Stimulated activated naive CD4-positive, alpha-beta T cell treated with Interleukin-2 at 50 U/mL for 16 hours (primary cell): ENCODE results near the gene NOD2.
A peak's percentile ranks its signal among the peaks of the same experiment; 100 is the strongest.

Source experiments
- DNase-seq: peaks from one replicate; lab custom pipeline; 2025; lab: John Stamatoyannopoulos, UW

Gene NOD2

DNA sequence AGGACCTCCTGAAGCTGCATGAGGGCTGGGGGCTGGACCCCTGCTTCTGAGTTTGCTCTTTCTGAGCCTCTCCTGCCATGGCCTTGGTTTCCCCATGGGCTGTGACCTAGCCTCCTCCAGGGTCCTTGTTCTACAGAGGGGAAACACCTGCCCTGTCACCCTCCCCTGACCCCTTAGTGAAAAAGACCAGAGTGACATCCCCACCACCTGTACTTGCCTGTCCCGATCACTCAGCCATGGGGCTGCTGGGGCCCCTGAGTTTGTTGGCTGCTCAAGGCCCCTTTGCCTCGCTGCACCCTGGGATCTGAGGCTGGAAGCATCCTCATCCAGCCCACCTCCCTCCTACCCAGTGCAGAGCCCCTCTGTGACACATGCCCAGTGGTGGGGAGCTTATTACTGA is 800 bp downstream of the NOD2 start:
- no peak for DNase-seq

DNA sequence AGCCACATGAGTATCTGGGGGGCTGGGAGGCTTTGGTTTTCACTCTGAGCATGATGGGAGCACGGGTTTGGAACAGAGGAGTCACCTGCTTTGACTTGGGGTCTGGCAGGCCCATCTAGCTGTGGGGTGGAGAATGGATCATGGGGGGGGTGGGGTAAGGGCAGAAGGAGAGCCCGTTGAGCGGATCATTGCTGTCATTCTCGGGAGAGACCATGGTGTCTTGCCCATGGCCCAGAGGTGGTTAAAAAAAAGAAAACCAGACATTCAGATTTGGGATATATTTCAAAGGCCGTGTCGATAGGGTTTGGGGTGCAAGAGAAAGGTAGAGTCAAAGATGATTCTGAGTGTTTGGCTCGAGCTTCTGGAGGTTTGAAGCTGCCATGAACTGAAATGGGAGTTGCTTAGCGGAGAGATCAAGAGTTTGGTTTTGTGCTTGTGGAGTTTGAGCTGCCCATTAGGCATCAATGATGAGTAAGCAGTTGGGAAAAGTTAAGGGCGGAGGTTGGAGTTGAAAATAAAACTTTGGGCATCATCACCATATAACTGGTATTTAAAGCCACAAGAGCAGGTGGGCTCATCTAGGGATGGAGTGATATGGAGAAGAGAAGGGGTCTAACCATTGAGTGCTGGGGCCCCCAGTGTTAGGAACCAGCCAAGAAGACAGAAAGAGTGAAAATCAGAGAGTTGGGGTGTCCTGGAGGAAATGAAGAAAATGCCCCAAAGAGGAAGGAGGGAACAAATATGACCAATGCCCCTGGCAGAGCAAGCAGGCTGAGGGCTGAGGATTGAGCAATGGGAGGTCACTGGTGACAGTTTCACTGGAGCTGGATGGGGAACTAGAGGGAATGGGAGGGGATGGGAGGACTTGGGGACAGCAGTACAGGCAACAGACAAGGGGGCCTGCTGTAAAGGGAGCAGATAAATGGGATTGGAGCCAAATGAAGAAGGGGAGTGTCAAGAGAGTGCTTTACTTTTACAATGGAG is 1.9 kb downstream of the NOD2 start:
- no peak for DNase-seq

DNA sequence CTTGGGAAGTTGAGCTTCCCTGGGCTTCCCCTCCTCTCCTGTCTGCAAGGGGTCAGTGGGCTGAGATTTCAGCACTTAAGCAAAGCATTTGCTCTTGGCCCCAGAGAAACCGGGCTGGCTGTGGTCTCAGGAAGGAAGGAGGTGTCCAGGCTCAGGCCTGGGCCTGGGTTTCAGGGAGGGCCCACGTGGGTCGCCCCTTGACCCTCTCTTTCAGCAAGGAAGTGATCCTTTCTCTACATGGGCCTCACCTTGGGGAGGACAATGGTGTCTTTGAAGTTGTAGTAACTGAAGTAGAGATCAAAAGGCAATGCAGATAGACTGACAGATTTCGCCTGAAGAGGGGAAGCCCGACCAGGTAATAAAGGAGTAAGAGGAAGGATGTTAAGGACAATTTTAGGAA is 2.7 kb downstream of the NOD2 start:
- DNase-seq = no peak

DNA sequence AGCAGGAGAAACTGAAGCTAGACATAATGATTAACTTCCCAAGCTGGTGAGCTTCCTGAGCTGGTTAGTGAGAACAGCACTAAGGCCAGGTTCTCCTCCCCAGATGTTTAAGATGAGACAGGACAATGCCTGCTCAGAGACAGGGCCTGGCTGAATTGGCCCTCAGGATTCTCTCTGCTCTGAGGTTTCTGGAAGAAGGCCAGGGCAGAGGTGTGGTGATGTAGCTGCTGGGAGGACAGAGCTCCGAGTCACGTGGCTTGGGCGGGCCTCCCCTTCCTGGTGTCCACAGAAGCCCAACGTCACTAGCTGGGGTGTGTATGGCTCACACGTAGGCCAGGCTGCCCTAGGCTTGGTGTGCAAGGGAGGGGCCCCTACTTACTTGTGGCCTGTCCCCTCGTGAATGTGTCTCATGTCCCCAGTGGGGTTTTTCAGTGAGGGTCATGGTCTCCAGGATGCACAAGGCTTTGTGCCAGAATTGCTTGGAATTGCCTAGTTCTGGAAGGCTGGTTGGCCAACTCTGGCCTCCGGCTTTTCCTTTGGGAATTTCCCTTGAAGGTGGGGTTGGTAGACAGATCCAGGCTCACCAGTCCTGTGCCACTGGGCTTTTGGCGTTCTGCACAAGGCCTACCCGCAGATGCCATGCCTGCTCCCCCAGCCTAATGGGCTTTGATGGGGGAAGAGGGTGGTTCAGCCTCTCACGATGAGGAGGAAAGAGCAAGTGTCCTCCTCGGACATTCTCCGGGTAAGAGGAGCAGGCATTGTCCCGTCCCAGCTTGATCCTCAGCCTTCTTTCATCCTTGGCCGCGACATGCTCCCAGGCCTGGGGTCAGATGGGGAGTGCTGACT is 3.4 kb downstream of the NOD2 start:
- peak; percentile 61 for DNase-seq

DNA sequence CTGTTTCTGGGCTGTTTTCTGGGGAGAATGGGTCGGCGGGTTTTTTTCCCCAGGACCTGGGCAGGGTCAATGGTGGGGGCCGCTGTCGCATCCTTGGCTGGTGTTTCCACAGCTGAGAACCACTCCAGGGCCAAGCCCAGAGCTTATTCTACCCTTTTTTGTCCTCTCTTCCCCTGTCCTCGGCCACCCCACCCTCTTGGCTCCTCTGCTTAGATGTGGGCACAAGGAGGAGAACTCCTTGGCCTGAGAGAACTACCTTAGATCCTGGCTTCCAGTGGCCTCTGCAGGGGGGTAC is 4.0 kb downstream of the NOD2 start:
- no peak for DNase-seq

DNA sequence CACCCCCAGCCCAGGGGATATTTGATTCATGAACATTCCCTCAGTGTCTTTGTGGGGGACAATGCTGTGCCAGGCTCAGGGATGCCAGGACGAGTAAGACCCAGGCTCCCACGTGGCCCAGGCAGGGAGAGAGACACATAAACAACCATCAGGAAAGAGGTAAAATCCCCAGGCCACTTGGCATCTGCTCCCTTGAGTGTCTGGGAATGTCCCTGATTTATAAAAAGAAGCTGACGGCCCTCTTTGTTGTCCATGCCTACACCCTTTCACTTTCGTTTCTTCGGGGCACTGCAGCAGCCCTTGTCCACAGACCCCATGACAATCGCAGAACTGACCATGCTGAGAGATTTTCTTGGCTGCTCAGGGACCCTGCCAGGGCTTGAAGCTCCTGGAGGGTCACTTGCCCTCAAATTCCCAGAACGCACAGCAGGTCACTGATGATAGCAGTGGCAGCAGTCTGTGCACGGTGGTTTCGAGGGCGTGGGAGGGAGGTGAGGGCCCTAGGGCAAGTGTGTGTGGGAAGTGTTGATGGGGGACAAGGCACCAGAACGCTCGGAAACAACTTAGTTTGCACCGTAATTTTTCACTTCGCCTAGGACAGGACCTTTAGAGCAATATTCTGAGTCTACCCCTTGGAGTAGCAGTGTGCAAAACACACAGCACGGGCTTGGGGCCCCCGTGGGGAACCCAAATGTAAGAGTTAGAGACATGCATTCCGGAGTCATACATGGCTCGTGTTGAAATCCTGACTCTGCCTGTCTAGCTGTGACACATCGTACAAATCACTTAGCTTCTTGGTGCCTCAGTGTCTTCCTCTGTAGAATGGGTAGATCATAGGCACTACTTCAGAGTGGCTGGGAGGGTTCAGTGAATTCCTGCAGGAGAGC is 4.7 kb downstream of the NOD2 start:
- DNase-seq = peak; percentile 76

DNA sequence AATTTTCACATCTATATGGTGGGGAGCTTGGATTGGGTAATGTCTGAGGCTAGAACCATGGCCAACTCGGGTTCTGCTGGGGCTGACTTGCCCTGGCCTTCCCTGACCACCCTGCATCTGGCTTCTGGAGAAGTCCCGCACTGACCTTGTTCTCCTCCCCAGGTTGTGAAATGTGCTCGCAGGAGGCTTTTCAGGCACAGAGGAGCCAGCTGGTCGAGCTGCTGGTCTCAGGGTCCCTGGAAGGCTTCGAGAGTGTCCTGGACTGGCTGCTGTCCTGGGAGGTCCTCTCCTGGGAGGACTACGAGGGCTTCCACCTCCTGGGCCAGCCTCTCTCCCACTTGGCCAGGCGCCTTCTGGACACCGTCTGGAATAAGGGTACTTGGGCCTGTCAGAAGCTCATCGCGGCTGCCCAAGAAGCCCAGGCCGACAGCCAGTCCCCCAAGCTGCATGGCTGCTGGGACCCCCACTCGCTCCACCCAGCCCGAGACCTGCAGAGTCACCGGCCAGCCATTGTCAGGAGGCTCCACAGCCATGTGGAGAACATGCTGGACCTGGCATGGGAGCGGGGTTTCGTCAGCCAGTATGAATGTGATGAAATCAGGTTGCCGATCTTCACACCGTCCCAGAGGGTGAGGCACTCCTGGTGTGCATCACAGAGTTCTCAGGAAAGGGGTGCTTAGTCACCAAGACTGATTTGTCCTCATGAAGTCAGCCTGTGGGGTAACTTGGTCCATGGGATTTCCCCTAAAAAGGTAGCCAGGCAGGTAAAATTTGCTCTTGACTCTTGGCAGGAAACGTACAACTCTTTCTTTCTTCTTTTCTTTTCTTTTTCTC is 6.1 kb downstream of the NOD2 start:
- peak; percentile 71 for DNase-seq

DNA sequence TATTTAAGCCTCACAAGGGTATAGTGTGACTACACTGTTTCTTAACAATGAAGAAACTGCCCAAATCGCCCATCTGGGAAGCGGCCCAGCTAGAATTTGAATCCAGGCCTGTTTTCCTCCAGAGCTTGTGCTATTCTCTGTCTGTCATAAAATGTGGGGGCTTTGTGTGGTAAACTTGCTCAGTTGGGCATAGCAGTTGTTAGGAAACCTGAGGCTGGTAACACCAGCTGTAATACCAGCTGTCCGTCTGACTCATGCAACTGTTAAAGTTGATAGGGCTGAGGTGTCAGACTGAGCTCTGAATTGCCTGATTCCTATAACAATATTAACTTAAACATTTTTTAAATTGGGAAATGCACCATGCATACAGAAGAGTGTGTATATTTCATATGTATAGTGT is 9.3 kb downstream of the NOD2 start:
- DNase-seq = no peak

DNA sequence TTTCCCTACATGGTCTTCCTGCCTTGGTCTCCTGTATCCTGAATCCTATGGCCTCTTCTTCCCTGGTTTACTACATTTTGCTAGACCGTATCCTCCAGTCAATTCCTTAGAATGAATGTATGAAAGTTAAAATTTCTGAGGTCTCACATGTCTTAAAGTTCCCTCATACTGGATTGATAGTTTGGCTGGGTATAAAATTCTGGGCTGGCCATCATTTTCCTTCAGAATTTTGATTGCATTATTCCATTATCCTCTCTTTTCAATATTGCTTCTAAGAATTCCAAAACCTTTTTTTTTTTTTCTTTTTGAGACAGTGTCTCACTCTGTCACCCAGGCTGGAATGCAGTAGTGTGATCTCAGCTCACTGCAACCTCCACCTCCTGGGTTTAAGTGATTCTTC is 10.8 kb downstream of the NOD2 start:
- no peak for DNase-seq

DNA sequence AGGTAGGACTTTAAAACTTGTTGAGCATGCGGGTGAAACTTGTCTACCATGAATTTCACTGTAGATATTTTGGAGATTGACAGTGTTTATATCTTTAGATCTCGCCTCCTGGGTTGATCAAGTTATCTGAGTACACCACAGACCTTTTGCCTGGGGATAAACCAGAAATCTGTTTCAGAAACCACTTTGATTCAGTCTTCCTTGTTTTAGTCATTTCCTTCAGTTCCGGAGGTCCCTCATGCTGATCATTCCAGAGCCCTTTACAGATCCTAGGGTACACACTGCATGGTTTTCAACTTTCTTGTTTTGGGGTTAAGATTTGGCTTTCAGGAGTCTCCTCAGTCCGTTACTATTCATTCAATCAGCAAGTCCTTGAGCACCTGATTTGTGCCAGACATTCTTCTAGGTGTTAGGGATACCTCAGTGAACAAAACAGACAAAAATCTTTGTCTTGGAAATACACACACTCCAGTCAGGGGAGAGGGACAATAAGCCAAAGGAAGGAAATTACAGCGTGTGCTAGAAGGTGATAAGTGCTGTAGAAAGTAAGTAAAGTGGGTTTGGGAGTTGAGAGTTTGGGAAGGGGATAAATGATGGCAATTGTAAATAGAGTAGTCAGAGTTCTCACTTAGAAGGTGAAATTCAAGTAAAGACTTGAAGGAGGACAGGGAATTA is 12.2 kb downstream of the NOD2 start:
- DNase-seq = no peak

DNA sequence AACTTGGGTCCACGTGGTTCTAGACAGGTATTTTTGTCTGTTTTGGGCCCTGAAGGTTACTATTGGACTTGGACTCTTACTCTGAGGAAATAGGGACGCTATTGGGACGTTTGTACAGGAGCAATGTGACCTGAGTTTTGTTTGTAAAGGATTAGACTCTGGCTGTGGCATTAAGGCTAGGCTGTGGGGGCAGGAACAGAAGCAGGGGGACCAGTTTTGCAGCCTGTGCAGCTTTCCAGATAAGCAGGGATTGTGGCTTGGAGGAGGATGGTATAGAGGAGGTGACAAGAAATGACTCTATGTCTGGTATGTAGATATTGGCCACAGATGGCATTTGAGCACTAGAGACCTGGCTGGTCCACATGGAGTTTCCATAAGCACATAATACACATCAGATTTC is 12.8 kb downstream of the NOD2 start:
- no peak for DNase-seq

DNA sequence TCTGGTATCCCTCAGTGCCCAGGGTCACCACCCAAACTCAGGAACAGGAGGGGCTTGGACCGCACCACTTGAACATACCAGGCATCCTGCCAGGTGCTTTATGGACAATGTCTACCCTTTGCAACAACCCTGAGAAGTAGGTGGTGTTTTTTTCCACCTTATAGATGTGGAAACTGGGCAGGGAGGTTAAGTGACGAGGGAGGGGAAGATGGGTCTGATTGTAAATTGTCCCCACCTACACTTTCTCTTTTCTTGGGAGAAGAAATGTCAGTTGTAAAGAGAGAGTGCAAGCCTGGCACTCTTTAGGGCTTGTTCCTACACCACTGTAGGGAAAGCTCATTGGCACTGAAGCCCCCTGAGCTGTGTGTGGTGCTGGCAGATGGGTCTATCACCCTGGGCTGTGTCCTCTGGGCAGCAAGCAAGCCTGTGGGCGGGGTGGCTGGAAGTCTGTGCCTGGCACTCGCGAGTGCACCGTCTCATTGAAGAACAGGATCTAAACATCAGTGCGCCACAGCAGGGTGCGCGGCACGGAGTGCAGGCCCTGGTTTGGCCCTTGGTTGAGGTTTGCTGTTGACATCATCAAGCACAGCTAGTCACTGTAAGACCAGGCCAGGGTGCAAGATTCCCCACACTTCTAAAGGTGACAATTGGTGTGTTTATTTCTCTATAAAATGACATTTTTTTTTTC is 15.1 kb downstream of the NOD2 start:
- DNase-seq = peak; percentile 30

DNA sequence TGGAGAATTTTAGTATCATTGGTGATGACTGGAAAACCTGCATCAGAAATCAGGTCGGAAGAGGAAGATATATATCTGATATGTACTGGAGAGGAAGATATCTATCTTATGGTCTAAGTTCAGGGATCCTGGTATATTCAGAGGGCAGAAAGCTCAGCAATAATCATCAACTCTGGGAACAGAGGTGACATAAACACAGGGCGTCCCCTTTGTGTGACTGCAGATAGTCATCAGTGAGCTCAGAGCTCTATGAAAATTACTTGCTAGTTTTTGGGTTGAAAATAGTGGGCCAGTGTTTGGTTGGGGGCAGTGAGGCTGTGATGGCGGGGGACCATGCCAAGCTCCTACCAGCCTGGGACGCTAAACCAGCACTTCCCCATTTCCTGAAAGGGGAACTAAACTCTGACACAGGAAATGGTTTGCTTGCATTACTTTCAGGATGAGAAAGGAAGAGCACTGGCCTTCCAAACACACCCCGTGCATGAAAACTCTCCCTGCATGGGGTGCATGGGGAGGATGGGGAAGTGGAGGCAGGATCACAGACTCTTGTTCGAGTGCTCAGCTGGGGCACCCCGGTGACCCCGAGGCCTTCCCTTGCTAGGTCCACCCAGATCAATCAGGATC is 15.8 kb downstream of the NOD2 start:
- no peak for DNase-seq

DNA sequence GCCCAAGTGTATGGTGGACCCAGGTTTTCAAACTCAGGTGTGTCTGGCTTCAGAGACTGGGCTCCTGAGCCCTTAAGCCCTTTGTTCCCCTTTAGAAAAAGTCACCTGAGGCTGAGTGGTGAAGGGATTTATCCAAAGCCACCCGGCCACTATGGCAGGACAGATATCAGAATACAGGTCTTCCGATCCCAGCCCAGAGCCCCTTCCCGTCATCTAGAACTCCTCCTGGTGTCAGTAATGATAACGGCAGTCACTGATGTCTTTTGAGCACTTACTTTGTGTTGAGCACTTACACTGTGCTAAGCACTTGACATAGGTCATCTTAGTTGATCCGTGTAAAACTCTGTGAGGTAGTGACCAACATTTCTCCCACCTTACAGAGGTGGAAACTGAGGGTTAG is 16.6 kb downstream of the NOD2 start:
- DNase-seq = no peak

DNA sequence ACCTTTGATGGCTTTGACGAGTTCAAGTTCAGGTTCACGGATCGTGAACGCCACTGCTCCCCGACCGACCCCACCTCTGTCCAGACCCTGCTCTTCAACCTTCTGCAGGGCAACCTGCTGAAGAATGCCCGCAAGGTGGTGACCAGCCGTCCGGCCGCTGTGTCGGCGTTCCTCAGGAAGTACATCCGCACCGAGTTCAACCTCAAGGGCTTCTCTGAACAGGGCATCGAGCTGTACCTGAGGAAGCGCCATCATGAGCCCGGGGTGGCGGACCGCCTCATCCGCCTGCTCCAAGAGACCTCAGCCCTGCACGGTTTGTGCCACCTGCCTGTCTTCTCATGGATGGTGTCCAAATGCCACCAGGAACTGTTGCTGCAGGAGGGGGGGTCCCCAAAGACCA is 17.6 kb downstream of the NOD2 start:
- no peak for DNase-seq

DNA sequence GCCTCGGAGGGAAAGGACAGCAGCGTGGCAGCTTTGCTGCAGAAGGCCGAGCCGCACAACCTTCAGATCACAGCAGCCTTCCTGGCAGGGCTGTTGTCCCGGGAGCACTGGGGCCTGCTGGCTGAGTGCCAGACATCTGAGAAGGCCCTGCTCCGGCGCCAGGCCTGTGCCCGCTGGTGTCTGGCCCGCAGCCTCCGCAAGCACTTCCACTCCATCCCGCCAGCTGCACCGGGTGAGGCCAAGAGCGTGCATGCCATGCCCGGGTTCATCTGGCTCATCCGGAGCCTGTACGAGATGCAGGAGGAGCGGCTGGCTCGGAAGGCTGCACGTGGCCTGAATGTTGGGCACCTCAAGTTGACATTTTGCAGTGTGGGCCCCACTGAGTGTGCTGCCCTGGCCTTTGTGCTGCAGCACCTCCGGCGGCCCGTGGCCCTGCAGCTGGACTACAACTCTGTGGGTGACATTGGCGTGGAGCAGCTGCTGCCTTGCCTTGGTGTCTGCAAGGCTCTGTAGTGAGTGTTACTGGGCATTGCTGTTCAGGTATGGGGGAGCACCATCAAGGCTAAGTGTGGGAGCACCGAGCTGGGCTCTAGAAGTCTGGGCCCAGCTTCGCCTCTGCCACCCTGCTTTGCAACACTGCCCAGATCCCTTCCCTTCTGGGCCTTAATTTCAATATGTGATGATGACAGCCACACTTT is 18.6 kb downstream of the NOD2 start:
- no peak for DNase-seq

DNA sequence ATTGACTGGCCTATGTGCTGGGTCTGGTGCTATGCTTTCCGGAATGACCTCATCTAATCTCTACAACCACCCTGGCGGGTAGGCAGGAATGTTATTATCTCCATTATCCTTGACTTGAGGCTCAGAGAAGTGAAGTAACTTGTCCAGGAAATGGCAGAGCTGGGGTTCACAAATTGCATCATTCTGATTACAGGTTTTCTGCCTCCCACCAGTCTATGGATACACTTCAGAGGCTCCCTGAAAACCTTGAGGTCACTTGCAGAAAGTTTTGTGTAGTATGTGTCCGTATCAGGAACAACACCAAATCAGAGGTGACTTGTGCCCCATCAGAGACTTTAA is 19.1 kb downstream of the NOD2 start:
- DNase-seq = no peak

DNA sequence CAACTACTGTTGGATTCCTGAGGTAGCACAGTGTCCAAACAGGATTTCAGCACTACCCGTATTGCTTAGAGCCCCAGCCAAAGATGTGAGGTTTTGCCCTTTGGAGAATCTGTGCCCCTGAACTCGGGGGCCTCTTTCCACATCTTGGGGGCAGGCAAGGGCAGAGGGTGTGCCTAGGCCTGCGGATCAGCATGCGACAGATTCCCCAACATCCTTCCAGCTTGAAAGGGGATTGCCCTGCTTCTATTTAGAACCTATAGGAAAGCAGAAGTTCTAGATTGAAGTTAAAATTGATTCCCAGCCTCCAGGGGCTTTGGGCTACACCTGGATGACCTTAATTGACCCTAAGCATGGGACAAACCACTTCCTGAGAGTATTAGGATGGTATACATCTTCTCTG is 19.6 kb downstream of the NOD2 start:
- no peak for DNase-seq

DNA sequence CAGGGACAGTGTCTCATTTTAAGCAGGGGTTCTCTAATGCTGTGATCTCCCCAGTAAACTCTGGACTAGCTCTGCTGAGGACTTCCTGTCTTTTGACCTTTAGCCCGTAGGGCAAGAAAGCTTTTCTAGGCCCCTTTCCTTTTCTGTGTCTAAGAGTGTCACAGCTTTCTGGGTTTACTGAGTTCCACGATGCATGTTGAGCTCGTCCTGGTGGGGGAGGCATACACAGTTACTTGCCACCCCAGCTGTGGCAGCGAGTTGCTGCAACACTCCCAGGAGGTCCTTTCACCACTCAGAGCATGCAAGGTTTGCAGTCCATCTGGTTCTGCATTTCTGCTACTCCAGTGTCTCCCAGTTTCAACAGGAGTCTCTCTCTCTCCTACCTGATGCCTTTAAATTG is 23.7 kb downstream of the NOD2 start:
- DNase-seq = no peak
